HG02759 (cell line): Measurements from ENCODE around the gene TRPC6.

Experiments
- ATAC-seq: cut with Tn5 transposase; IDR thresholded peaks from one replicate; pipeline ENCODE4 v1.9.1; 2021; ENCODE audit warnings: mild to moderate bottlenecking, moderate library complexity; ENCODE audit not compliant: unreplicated experiment

Gene TRPC6

DNA sequence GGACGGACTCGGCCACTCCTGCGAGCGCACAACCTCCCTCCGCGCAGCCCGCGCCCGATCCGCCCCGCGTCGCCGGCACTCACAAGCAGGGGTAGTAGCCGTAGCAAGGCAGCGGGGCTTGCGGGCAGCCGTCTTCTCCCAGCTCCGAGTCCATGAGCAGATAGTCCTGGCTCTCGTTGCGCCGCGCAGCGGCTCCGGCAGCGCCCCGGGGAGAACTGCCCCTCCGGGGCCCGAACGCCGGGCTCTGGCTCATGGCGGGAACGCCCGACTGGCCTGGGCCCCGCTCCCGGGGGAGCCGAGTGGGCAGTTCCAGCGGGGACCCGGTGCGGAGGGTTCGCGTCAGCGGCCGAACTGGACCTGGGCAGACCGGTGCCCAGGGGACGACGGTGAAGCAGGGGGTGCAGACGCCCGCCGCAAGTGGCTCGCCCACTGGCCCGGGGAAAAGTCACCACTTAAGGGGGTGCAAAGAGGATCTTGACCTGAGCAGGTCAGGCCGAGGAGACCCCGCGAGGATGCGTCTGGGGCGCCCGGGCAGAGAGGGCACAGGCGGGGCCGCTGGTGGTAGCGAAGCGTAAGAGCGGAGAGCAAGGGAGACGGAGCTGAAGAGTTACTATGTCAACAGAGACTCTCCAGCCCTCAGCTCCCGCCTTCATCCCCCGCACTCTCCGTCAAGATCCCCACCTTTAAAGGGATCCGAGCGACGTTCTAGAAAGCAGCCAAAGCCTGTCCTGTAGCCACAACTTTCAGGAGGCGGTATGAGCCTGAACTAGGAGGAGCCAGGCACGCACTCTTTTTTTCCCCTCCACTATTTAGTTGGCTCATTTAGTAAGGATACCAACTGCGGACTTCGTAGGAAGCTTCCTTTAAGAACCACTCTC lies at the start of gene TRPC6:
TSS of gene TRPC6 (minus strand) at position 757 of the 878 bp plus-strand sequence. CDS start at position 253, 504 bp downstream.
- ATAC-seq = no peak

DNA sequence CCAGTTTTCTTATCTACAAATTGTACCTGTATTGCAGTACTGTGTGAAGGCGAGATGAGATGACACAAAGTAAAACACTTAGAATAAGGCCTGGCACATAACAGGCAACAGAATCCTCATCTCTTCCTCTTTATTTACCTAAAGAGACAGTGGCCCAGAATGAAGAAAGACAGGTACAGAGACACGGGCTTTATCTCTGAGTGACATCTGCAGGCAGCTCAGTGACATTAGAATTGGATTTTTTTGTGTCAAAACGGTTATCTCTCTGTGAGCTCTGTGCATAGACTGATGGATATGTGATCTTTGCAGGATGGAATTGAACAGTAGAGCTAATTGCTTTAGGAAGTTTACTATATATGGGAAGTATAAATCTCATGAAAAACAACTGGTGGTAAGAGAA lies 36.2 kb upstream of the TRPC6 start:
- no peak for ATAC-seq

DNA sequence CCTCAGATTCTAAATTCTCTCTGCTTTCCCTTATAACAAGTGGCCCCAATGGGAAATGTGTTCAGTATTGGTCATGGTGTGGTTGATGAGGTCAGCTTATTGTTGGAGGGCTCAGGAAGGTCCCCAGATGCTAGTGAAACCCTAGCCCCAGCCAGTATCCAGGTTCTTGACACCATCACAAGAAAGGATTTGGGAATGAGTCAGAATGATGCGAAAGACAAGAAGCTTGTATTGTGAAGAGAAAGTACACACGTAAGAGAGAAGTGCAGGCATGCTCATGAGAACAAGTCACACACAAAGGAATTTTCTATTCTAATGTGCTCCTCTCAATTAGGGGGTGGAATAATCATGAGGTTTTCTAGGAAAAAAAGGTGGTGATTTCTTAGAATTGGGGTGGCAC lies 34.9 kb upstream of the TRPC6 start:
- no peak for ATAC-seq

DNA sequence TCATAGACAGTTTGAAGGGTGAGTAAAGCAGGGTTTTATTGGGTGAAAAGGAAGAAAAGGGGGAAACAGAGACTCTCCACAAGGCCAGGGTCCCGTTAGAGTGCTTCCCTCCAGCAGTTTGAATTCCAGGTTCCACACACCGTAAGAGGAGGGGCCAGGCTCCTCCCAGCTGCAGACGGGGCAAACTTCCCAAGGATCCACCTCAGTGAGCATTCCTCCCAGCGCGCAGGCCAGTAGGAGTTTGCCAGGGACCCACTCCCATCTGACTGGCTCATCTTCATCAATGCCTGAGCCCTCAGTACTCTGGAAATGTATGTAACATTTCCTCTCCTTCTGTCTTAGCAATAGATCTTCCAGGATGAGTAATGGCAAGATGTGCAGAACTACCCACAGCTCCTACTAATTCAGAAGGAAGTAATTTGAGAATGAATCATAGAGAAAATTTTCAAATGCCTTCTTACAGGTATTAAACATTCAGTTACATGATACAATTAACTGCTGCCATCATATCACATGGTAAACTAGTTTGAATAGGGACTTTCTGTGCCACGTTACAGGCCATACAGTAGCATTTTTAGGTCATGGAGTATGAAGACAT lies 34.0 kb upstream of the TRPC6 start:
- no peak for ATAC-seq

DNA sequence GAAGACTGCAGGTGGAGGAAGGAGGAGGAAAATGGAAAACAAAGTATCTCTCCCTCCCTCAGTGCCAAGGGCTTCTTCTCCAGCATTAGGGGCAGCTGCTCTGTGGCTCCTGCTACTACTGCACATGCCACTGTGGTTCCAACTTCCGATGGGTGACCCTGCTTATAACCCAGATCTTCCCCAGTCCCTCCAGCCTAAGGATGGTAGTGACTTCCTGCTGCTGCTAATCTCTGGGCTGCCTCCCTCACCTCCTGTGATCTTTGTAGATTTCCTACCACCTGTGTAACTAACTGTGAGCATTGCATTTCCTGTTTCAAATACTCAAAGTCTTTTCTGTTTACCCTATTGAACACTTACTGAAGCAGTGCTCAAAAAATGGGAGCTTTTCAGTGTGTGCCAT lies 28.7 kb upstream of the TRPC6 start:
- no peak for ATAC-seq

DNA sequence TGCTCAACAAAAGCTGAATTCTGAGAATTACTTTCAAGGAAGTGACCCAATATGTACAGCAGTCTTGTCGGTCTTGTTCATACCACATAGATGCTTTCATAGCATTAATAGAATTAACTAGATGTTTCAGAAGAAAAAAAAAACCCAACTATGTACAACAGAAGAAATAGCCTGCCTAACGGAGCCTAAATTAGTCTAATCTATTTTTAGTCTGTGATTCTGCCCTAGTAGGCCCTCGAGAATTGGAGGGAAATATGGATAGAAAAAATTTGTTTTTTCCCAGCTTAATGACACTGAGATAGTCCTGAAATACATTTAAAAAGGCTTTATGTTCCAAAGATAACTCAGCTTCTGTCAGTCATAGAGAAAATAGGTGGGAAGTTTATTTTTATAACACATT lies 17.1 kb upstream of the TRPC6 start:
- no peak for ATAC-seq

DNA sequence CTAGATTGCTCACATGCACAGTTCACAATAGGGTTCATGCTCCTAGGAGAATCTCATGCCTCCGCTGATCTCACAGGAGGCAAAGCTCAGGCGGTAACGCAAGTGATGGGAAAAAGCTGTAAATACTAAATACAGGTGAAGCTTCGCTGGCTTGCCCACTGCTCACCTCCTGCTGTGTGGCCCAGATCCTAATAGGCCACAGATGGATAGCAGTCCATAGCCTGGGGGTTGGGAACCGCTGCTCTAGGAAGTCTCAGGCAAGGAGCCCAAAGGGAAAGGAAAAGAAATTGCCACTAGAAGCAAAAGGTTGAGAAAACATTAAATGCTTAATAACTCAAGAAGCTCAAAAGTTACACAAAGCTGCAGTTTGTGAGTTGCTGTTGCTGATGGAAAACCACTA lies 3.2 kb upstream of the TRPC6 start:
- no peak for ATAC-seq

DNA sequence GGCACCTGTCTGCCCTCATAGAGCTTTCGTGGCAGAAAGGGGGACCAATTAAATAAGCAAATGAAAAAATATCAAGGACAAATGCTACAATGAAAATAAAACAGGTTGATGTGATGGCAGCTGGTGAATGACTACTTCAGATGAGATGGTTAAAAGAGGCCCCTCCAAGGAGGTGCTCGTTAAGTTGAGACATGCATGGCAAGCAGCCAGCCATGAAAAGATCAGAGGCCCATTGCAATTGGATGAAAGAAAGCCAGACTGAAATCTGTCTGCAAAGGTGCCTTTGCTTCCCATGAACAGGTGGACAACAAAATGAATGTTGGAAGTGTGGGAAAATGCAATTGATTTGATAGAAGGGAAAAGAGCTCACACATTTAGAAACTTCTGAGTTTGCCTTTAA lies 848 bp upstream of the TRPC6 start:
- no peak for ATAC-seq

DNA sequence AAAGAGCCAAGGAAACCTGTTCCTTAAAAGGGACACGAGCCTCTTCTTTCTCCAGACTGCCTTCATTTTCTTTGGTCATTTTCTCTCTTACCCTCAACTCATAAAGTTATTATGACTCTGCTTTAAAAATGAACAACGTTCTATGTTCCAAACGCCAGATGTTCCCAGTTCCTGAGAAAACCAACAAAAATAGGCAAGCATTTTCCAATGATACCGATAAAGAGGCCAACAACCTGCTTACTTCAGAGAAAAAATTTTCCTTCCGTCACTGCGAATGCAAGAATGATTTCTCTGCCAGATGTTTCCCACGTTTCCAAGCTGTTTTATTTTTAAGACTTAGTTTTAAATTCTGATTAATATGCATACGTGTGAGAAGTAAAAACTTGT lies 315 bp upstream of the TRPC6 start:
- ATAC-seq = no peak

DNA sequence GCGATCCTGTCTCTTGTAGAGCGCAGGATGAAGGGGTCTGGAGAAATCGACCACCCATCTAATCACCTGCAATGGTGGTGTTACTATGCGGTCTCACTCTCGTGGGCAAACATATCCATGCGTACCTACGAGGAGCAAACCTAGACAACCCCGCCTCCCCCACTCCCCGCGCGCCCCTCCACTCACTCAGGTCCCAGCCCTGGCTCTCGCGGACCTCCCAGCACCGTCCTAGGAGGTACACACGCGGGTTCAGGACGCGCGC lies 887 bp downstream of the TRPC6 start:
- ATAC-seq = no peak

DNA sequence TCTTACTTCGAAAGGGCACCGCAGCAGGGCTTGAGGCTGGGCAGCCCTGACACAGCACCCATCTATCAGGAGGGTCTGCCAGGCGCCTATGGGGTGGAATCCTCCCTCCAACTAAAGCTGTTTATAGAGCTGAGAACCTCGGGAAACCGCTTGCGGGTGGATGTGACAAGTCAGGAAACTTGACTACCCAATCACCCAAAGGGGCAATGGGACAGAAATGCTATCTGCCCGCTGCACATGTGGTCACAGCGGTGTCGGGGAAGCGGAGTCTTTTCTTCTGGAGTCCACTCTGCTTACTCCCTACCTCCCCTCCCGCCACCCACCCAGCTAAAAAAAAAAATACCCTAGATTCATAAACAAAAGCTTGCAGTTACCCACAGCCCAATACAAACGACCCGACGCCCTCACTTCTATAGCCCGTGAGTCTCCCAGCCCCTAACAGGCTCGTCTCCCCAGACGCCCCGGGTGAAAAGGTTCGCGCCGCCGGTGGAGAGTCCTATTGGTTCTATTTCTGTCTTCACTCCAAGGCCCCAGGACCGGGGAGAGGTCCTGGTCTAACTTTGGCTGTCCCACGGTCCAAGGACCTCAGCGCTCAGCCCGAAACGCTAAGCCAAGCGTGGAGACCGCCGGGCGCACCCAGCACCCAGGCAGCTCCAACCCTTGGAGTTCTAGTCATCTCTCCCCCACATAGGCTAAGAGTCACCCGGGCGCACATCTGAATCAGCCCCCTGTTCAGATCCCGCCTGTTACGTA lies 1.4 kb downstream of the TRPC6 start:
- no peak for ATAC-seq

DNA sequence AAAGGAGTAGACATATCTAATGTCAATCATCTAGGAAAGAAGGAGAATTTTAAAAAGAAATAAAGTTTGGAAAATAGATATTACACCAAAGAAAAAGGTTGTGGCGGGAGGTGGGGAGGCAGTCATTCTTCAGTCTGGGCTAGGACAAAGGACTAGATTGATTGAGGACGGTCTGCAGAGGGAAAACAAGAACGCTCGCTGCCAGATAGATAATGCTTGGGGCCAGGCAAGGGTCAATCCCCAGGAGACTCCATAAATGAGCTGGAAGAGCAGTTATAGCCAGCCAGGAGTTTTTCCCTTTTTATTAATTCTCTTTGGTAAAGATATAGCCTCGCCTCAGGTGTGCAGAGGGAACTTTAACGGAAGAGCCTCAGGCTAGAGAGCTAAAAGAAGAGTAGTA lies 6.3 kb downstream of the TRPC6 start:
- no peak for ATAC-seq

DNA sequence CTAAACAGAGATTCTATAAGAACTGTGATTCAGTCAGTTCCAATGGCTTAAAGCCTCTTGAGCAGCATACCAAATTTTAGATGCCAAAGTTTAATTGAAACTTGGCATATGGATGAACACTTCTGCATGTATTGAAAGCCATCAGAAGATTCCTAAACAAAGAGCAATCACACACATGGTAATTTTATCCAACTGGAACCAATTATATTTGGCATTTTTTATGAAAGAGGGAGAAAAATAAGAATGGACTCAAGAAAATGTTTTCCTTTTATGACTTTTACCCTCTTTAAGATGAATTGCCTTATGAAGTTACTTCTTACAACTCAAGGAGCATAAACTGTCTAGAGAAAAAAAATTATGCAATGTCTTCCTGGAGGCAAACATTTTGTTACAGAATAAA lies 7.4 kb downstream of the TRPC6 start:
- no peak for ATAC-seq

DNA sequence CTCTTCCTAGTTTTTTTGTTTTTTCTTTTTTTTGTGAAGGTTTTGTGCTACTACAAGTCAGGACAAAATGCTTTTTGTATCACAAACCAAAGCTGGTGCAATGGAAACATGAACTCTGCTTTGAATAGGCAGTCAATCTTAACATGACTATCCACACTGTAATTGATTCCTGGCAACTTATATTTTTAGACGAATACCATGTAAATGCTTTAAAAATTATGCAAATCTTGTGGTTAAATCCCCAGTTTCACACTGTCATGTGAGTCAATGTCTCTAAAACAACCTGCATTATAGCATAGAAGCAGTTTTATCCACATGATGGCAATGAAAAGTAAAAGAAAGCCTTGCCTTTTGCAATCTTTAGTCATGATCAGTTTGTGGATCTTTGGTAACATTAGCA lies 8.9 kb downstream of the TRPC6 start:
- ATAC-seq = no peak

DNA sequence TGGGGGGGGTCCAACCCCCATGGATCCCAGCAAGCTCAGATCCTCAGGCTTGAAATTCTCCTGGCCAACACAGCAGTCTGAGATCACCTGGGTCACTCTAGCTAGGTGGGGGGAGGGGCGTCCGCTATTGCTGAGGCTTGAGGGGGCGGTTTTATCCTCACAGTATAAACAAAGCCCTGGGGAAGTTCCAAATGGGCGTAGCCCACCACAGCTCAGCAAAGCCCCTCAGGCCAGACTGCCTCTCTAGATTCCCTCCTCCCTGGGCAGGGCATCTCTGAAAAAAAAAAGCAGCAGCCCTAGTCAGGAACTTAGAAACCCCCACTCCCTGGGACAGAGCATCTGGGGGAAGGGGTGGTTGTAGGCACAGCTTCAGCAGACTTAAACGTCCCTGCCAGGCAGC lies 16.7 kb downstream of the TRPC6 start:
- no peak for ATAC-seq

DNA sequence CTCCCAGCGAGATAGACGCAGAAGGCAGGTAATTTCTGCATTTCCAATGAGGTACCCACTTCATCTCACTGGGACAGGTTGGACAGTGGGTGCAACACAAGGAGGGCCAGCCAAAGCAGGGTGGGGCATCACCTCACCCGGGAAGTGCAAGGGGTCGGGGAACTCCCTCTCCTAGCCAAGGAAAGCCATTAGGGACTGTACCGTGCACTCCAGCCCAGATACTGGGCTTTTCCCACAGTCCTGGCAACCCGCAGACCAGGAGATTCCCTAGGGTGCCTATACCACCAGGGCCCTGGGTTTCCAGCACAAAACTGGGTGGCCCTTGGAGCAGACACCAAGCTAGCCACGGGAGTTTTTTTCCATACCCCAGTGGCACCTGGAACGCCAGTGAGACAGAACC lies 17.2 kb downstream of the TRPC6 start:
- no peak for ATAC-seq

DNA sequence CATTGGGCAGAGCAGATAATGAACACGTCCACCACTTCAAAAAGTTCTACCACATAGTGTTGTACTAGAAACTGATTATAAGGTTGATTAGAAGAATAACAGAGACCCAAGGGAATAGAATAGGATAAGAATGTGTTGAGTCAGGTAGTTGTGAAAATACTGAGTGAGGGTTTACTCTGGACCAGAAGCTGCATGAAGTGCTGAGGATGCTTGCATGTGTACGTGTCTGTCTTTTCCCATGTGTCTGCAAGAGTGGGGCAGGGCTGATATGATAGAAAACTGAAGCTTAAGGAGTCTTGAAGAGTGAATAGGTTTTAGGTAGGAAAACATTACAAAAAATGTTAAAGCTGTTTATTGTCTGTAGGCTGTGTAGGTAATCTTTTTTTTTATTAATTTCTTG lies 20.6 kb downstream of the TRPC6 start:
- no peak for ATAC-seq

DNA sequence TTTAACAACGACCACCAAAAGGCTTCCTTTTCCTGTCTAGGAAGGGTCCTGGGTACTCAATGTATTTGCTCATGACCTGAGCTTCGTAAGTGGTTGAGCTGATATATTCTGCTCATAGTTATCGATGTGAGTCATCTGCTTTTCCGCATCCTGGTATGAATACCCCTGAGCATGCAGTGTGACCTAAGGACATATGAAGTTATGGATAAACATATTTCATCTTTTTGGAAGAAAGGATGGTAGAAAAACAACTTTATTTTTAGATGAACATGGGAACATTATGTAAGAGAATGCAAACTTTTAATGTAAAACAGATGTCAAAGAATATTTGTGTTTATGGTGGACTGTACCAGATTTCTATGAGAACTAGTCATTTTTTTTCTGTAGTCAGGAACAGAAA lies 28.4 kb downstream of the TRPC6 start:
- ATAC-seq = no peak

DNA sequence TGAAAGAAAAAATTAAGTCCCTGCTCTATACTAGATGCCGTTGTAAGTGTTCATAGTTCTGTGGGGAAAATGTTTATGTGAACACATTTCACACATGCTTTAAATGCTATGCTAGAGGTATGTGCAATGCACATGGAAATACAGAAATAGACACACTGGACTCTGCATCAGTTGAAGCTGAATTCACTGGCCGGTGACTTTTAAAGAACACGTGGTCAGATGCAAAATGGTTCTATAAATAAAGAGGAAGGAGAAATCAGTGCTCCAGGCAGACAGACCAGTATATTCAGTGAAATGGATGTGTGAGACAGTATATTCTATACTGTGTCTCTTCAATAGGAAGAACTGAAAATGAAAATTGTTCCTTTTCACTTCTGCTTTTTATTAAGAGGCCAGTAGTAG lies 29.9 kb downstream of the TRPC6 start:
- ATAC-seq = peak; percentile 96

DNA sequence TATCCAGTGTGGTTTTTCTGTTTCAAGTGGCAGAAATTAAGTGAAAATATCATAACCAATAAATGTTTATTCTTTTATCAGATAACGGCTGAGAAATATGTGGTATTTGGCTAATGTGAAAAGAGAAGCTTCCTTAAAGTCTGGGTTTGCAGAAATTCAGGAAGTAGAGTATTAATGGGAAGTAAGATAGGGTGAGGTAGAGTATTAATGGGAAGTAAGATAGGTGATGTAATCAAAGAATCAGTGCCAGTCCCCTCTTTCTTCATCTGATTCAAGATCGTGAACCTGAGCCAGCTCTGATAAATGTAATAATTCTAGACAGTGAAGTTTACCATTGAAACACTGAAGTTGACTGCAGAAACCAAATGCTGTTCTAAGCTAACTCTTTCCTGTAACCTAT lies 30.9 kb downstream of the TRPC6 start:
- no peak for ATAC-seq

DNA sequence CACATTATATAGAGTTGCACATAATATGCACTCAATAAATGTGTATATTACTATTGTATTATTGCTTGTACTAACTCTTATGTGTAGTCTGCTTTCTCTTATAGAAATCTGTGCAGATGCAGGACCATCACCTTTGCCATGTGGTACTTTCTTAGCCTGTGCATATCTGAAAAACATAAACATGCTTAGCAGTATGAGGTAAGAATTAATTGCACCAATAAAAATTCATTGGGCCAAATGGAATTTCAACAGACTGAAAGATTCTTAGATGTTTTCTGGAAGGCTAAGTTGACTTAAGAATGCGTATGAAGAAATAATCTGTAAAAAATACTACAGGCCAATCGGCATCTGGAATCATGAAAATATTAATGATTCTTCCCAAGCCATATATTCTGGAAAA lies 55.3 kb downstream of the TRPC6 start:
- no peak for ATAC-seq

DNA sequence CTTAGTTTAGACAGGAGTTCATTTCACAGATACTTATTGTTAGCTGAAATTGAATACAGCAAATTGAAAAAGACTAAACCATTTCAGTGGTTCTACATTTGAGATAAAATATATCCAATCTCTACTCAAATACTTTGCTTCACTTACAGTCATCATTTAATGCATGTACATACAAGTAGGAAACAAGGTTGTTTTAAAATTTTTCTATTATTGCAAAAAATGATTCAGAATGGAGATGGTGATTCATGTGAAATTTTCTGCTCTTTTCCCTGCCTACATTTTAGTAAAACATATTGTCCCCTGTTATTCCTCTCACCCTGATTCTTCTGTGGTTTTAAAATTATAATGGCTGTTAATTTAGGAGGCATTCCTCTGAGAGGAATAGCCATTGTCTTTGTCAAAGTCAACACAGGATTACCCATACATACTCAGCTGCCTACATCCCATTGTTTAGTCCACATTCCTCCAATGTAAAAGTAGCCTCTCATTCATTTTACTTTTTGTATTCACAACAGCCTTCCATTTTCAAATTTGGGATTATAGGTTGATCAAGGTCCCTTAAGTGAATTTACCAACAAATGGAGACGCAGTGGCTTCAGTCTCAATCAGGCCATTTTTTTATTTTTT lies 60.1 kb downstream of the TRPC6 start:
- ATAC-seq = no peak
